Stimulated activated CD4-positive, alpha-beta T cell treated with anti-CD3 and anti-CD28 coated beads, Interleukin-15, amount 100 ng/mL, for 1 hour (primary cell): Measurements from ENCODE around the gene FRMPD2.
A peak's percentile ranks its signal among the peaks of the same experiment; 100 is the strongest.
"Not testable (repeated sequence)": the region's sequence is repeated elsewhere in the genome, so short reads cannot be mapped to it uniquely, and the experiment has no call there.

Experiments
- DNase-seq, 2 donors: peaks; one replicate each; pipeline ENCODE4 v3.0.0-alpha.2; 2020; ENCODE audit warnings: low read depth in 1 of 2, low spot score in 1 of 2

Gene FRMPD2

DNA sequence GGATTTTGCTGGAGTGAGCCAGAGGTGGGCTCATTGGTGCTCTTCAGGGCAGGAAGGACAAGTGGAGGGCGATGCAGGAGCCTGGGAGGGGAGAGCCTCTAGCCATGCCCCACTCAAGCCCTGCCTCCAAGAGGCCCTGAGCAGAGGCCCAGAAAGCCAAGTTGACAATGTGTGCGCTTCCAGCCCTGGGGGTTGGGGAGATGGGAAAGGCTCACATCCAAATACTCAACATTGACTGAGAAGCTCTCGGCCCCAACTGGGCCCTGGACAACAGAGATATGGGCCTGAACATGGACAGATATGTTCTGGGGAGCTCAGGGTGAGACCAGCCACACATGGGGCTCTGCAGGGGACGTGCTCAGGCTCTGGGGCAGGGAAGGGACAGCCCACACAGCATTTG lies 39.0 kb downstream of the FRMPD2 start:
- no peak for DNase-seq

DNA sequence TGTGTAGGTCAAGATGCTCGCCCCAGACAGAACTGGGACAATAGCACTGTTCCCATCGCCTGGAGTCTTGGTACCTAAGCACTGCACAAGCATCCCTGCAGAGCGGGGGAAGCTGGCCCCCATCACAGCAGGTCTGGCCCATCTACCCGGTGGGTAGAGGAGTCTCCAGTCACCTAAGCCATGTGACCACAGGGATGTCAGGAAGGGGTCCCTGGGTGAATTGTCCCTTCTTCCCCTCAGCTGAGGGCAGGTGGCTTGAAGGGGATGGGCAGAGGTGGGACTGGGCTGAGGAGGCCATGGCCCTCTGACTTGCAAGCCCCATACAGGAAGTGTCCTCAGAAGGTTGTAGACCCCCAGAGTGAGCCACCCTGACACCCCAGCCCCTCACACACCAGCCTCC lies 39.7 kb downstream of the FRMPD2 start:
- DNase-seq: no peak

DNA sequence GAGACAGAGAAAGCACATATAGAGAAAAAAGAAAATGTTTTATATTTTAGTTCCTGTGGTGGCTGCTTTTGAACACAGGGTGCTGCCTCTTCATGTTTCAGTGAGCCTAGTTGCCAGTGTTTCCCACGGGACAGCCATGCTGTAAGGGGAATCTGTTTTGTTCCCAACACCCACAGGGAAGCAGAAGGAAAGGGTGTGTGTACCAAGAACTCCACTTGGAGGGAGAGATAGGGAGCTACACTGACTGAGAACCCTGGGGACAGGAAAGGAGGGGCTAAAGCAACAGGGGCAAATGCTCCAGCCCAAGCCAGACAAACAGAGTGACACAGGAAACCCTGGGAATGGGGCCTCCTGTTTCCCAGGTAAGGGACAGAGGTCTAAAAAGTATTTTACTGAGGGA lies 40.2 kb downstream of the FRMPD2 start:
- no peak for DNase-seq

DNA sequence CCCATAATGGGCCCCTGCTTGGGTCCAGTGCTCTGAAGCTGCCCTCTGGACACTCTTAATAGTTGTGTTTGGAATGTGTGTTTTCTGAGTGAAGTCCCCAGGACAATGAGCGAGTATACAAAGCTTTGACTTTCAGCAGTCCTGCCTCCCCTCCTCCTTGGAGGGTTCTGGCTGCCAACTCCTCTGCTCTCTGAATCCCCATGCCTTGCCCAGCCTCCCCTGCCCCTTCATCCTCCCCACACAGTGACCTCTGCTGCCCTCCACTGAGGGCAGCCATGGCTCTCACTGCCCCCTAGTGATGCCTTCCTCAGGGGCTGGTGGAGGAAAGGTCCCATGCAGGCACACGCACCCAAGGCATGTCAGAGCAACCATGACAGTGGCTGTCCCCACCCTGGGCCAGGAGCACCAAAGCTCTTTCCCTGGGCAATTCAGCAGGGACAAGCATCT lies 40.9 kb downstream of the FRMPD2 start:
- DNase-seq: no peak

DNA sequence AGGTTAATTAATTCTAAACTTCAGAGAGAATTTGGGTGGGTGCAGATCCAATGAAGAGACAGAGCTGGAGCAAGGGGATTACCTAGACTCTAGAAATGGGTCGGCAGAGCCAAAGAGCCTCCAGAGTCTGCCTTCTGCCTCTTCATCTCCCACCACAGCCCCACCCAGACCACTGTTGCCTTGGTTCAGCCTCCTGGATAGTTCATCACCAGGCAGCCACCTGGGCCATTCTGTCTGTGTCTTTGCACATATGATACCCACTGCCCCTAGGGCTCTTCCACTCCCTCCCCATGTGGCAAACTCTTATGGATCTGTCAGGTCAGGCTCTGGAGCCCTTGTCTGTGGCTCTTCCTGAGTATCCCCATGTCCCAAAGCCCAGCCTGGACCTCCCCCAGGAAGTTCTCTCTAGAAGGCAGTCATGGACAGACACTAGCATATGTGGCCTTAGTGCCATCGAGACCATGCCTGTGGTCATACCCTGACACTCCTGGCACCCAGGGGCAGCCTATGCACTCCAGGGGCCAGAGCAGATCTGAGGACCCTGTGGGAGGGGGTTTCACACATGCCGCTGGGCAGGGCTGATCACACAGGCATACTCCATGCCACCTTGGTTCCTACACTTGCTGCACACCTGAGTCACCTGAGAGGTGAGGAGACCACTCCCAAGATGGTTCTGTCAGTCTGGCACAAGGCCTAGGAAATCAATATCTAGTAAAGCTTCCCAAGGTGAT lies 41.6 kb downstream of the FRMPD2 start:
- no peak for DNase-seq

- no peak for DNase-seq
Measured at GRCh38 chr10:48231699-48232315, 42.7 kb downstream of the FRMPD2 start.

- DNase-seq: no peak
Measured at GRCh38 chr10:48231178-48231577, 43.3 kb downstream of the FRMPD2 start.

DNA sequence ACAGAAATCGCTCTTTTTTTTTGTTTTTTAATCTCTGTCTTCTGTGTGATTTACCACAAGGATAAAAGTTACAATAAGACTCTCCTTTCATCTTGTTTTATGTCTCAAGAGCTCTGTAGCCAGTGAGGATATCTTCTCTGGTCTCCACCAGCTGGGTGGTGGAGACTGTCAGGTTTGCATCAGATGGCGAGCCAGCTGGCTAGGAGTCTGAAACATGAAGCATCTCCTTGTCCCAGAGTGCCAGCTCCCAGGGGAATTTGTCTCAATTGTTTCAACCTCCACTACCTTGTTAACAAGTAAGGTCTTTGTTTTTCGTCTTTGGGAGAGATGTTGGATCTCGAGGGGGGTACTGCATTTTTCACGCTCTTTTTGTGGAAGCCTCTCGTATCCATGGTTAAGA lies 47.3 kb downstream of the FRMPD2 start:
- DNase-seq: no peak

DNA sequence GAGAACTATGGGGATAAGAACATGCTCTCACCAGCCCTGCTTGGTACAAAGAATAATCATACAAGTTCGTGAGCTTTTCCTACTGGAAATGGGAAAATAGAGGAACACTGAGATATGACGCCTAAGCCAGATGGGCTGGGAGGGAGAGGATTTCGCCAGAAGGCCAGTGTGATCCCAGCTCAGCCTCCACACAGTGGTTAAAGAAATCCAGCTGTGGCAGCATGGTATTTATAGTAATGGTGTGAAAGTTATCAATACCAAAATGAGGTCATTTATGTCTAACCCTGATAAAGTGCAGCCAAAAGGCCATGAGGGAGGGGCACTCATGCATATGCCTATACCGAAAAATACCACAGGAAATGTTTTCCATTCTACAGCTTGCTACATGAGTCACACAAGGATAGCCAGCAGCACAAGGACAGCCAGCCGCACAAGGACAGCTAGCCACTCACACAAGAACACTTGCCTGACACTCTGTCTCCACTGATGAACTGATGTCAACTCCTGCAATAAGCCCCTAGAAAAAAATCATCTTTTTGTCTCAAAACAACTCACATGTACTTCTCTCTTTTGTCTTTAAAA lies 49.4 kb downstream of the FRMPD2 start:
- DNase-seq: no peak

- DNase-seq: no peak
Measured at GRCh38 chr10:48224296-48224695, 50.2 kb downstream of the FRMPD2 start.

GRCh38 chr10:48221814-48222213 lies 52.7 kb downstream of the FRMPD2 start:
- DNase-seq: no peak

- not testable (repeated sequence) for DNase-seq
Measured at GRCh38 chr10:48221031-48221430, 53.5 kb downstream of the FRMPD2 start.

DNA sequence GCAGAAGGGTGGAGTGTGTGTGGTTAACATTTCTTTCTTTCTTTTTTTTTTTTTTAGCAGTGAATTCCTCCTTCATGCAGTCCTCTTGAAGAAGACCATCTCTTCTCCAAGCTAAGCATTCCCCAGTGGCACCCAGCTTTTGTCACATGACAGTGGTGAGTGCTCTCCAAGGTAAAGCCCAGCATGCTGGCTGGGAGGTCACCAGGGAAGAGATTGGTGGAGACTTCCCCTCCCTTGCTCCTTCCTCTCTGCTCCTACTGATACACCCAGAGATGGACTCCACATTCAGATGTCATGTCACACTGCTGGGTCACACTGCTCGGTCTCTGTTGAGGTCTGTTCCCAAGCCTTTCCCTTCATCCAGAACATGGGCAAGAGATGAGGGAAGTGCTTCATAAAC lies 55.3 kb downstream of the FRMPD2 start:
- no peak for DNase-seq

DNA sequence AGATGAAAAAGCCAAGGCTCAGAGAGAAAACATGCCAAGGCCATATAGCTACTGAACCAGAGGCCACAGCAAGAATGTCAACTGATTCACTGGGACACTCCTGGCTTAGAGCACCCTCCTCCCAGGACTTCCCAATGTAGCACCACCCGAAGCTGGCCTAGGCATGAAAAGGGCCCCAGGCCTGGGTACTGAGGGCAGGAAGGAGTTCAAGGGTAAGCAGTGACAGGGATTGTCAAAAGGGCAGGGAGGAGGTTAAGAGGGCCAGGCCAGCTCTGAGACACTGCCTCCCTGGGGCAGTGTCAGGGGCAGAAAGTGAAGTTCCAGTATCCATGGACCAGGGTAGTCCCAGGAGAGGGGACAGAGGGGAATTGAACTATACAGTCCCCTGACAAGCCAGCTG lies 57.8 kb downstream of the FRMPD2 start:
- no peak for DNase-seq

GRCh38 chr10:48216204-48216505 lies 58.3 kb downstream of the FRMPD2 start:
- DNase-seq: no peak

GRCh38 chr10:48215486-48216203 lies 58.9 kb downstream of the FRMPD2 start:
- peak in 1 of 2 donors; percentile 12 for DNase-seq

- no peak for DNase-seq
Measured at GRCh38 chr10:48214716-48215485, 59.6 kb downstream of the FRMPD2 start.

DNA sequence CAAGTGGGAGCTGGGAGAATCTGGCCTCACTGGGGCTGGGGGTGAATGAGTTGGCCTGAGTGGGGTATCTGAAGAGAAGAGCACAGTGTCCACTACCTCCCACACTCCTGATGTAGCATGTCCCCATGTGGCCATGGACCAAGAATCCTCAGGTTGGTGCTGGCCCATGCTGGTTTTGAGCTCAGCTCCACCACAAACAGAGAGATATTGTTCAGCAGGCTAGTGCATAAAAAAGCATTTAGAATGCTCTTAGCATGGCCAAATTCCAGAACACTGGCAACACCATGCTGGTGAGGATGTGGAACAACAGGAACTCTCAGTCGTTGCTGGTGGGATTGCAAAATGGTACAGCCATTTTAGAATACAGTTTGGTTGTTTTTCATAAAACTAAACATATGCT lies 61.4 kb downstream of the FRMPD2 start:
- DNase-seq: no peak

DNA sequence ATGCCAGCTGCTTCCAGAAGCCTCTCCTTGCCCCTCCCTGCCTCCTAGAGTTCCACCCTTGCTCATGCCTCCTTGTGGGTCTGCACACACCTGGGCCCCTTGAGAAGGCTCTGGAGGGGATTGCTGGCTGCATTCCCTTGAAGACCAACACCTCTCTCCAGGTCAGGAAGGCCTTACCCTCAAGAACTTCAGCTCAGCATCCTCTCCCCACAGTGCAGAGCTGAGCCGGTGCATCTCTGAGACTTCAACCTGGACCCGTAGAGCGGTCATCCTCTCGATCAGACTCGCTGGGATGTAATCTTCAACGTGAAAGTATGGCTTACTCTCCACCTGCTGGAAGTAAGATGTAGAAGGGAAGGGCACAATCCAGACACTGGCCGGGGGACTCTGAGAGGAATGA lies 62.7 kb downstream of the FRMPD2 start:
- DNase-seq: no peak

- DNase-seq: no peak
Measured at GRCh38 chr10:48210966-48211365, 63.5 kb downstream of the FRMPD2 start.

GRCh38 chr10:48210391-48210790 lies 64.1 kb downstream of the FRMPD2 start:
- no peak for DNase-seq
